NCI-H1436 (cell line): Measurements from ENCODE around the gene ZNF627.
"Not testable (repeated sequence)": the region's sequence is repeated elsewhere in the genome, so short reads cannot be mapped to it uniquely, and the experiment has no call there.

Experiments
- DNase-seq: peaks from one replicate; lab custom pipeline; 2025; lab: John Stamatoyannopoulos, UW

Gene ZNF627

DNA sequence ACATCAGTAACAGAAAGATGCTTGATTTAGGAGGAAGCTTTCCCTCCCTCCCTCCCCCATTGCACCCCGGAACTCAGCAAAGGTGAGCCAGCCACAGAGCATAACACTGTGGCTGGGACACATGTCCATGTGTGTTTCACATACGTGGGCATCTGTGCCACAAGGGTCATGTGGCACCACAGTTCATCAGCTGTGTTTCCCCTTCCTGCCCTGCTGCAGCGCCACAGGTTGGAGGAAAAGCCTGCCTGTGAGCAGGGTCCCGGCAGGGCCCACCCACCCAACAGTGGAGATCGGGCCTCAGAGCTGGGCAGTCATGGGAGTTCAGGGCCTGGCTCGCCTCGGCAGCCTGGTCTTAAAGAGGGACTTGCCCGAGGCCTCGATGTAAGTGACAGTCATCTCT, 22.6 kb upstream of the ZNF627 start:
- DNase-seq = no peak

DNA sequence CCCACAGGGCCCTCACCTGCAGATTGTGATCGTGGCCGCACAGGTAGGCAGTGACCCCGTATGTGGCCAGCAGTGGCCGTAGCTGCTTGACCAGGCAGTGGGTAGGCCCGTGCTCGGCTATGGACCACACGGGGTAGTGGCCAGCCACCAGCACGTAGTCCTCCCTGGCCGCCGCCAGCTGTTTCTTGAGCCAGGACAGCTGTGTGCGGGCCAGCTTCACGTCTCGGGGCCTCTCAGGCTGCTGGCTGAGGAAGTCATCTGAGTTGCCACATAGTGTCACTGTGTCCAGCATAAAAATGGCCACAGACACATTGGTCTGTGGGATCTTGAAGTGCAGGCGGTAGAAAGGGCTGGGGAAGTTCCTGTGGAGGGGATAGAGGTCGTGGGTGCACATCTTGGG, 21.1 kb upstream of the ZNF627 start:
- DNase-seq = no peak

DNA sequence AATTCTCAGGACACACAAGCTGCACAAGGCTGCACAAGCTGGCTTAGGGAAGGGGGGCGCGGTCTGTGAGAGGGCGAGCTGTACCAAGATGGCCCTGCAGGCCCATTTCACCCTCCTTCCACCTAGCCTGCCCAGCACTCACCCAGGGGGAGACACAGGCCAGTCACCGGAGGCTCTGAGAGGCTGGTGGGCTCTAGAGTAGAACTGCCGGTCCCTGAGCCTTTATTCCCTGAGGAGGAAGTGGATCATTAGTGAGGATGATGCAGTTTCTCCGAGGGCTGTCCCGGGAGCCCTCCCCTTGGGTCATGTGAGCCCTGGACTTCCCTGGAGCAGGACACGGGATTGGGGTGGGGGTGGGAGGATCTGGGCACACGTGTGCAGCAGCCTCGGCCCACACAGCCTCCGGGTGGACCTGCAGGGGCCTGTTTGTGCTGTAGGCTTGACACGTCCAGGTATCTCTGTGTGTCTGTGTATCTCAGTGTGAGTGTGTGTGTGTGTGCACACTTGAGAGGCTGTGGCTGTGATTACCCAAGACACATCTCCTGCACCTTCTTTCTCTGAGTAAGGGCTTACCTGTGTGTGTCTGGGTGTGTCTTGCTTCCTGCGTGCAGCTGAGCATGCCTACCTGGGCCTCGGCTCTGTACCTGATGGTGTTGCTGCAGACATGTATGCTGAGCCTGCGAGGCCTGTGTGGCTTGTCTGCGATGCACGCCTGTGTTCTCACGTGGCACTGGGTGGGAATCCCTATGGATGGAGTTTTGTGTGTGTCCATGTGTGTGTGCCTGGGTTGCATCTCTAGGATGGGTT, 19.6 kb upstream of the ZNF627 start, which contains the start of gene ACP5:
TSS of gene ACP5 (minus strand) at position 195 of the 807 bp plus-strand sequence. CDS start 328 bp downstream, outside the sequence.
- peak; percentile 23 for DNase-seq

DNA sequence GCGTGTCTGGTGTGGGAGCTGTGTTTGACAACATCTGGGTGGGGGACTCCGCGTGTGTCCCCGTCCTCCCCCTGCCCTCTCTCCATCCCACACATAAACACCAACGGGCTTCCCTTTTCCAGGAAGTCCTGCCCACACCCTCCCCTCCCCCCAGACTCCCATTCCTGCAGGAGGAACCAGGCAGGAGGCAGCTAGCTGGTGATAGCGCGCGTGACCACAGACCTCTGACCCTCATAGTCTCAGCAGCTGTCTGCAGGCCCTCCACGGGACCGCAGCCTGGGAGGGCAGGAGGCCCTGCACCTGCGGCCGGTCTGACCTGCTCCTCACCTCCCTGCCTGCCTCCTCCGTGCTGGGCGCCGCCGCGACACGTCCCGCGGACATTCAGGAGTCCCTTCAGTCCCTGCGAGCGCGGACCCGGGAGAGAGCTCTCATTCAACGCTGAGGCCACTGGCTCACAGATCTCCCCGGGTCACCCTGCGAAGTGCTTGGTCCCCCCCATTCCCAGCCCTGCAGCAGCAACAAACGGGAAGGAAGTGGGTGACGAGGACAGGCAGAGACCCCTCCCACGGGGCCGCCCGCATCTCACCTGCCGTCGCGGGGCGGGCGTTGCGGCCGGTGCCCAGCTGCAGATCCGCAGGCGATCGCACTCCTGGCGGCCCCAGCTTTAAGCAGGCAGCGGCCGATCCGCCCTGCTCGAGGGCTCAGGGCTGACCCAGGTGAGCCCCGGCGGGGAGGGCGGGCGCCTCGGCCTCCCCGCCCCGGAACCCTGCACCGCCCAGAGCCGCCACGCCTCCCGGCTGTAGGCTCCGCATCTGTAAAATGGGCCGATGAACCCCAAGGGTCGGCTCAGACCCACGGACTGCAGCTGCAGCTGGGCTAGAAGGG, 18.8 kb upstream of the ZNF627 start:
- no peak for DNase-seq

DNA sequence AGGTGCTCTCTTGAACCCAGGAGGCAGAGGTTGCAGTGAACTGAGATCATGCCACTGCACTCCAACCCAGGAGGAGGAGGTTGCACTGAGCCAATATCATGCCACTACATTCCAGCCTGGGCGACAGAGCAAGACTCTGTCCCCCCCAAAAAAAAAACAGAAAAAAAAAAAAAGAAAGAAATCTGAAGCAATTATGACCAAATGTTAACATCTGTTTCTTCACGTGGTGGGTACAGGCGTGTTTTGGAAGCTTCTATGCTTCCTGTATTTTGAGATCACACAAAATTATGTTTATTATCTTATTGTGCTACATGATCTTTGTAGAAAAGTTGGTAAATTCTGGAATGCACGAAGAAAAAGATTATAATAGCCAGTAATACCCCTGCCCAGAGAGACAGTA, 17.2 kb upstream of the ZNF627 start:
- no peak for DNase-seq

DNA sequence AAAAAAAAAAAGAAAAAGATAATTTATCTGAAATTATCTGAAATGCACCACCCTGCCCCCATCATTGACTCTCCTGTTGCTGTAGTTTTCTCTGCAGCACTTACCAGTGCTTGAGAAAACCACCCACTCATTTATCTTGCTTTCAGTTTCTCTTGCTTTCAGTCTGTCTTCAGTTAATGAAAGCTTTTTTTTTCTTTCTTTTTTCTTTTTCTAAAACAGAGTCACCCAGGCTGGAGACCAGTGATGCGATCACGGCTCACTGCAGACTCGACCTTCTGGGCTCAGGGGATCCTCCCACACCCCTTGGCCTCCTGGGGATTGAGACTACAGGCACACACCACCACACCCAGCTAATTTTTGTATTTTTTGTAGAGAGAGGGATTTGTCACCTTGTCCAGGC, 15.5 kb upstream of the ZNF627 start:
- DNase-seq = peak; percentile 5

DNA sequence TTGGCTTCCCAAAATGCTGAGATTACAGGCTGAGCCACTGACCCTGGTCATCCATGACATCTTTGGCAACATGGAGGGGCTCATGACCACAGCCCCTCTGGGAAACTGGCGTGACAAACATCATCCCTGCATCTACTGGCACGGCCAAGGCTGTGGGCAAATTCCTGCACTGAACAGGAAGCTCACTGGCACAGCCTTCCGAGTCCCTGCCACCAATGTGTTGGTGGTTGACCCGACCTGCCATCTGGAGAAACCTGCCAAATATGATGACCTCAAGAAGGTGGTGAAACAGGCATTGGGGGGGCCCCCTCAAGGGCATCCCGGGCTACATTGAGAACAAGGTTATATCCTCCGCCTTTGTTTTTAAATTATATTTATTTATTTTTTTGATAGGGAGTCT, 11.0 kb upstream of the ZNF627 start:
- no peak for DNase-seq

DNA sequence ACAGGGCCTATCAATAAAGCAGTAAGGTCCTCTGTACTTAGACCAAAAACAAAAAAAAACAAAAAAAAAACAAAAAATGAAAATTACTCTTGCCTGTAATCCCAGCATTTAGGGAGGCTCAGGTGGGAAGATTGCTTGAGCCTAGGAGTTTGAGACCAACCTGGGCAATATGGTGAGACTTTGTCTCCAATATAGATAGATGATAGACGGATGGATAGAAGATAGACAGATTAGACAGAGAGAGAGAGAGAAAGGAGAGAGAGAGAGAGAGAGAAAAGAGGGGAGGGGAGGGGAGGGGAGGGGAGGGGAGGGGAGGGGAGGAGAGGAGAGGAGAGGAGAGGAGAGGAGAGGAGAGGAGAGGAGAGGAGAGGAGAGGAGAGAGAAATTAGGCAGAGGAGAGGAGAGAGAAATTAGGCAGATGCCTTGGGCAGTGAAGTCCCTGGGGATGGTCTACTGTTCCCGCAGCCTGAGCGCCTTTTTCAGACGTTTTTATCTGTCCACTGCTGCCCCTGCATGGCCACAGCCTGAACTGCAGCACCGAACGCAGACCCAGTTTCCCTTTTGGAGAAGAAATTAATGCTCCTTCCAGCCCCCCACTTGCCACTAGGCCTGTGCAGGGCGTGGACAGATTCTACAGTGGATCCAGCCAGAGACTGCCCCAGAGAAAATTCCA, 9.8 kb upstream of the ZNF627 start:
- peak; percentile 91 for DNase-seq

DNA sequence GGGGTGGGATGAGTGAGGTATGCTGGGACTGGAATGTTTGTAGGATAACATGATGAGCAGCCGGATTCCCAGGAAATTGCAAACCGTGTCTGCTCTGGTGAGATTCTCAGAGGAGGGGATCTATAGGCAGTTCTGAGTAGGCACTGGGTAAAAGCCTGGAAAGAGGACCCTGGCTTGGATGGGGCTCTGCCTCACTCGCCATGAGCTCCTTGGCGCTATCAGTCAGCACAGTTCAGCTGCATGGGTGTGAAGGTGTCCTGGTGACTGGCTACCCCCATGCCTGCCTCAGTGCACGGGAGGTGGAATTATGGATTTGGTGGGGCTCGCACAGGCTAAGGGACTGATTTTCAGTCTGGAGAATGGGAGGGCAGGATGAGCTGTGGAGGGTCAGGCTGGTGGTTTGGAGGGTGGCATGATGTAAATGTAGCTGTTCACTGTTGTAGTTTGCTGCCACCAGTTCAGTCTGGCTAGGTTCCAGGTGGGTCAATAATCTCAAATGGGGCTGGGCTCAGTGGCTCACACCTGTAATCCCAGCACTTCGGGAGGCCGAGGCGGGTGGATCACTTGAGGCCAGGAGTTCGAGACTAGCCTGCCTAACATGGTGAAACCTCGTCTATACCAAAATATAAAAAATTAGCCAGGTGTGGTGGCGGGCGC, 9.2 kb upstream of the ZNF627 start:
- no peak for DNase-seq

DNA sequence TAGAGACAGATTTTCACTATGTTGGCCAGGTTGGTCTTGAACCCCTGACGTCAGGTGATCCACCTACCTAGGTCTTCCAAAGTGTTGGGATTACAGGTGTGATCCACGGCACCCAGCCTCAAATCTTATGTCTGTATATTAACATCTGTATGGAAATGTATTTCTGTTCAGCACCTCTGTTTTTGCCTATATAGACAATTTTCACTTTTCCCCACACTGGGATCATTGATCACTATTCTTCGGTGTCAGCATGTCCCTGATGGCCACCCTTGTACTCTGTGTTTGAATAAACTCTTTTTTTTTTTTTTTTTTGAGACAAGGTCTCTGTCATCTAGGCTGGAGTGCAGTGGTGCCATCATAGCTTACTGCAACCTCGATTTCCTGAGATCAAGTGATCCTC, 3.2 kb upstream of the ZNF627 start:
- no peak for DNase-seq

DNA sequence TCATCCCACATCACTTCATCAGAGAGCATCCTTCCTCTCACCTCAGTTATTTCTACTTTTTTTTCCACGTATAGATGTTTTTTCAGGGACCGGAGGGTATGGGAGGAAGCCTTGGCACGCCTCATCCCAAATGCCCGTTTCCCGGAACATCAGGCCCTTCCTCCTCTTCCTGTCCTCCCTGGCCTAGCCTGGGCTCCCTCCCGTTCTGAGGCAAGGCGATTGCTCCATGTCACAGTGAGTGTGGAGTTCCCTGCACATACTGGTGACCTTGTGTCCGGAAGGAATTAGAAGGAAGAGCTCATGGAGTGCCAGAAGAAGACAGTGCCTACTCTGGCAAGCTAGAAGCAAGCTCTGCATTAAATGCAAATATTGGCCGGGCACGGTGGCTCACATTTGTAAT, 1.1 kb upstream of the ZNF627 start:
- DNase-seq = no peak

DNA sequence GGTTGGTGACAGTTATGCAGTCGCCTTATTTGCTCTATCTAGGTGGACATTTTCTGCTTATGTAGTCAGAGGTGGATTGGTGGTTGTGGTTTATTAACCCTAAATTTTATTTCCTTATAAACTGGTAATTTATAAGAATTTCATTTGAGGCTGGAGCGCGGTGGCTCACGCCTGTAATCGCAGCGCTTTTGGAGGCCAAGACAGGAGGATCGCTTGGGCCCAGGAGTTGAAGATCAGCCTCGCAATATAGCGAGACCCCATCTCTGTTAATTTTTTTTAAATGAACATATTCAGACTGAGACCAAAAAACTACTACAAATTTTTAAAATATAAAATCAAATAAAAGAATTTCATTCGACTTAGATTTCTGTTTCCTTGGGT, 810 bp downstream of the ZNF627 start:
- DNase-seq = no peak

DNA sequence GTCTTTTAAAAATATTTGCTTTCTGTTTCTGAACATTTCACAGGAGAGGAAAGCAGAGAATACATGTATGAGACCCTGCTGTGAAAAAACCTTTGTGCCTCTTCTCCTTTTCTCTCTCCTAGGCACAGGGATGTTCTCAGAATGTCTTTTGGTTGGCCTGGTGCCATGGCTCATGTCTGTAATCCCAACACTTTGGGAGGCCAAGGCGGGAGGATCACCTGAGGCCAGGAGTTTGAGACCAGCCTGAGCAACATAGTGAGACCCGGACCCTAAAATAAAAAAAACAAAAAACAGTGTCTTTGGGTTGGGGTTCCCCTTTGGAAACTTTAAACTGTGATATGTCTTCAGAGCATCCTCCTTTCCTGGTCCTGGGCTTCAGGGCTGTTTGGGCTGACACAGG, 1.5 kb downstream of the ZNF627 start:
- no peak for DNase-seq

DNA sequence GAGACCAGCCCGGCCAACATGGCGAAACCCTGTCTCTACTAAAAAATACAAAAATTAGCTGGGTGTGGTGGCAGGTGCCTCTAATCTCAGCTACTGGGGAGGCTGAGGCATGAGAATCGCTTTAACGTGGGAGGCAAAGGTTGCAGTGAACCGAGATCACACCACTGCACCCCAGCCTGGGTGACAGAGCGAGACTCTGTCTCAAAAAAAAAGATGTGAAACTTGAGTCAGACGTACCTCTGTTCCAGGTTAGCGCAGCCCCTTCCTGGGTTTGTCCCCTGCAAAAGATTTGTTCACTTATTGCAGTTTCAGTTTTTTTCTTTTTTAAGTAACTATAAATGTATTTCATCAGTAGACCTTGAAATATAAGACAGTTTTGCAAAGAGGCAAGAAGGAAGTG, 2.4 kb downstream of the ZNF627 start:
- not testable (repeated sequence) for DNase-seq

DNA sequence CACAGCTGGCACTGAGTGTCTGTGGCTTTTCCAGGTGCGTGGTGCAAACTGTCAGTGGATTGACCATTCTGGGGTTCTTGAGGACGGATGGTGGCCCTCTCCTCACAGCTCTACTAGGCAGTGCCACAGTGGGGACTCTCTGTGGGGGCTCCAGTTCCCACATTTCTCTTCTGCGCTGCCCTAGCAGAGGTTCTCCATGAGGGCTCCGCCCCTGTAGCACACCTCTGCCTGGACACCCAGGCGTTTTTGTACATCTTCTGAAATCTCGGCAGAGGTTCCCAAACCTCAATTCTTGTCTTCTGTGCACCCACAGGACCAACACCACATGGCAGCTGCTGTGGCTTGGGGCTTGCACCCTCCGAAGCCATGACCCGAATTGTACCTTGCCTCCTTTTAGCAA, 9.2 kb downstream of the ZNF627 start:
- DNase-seq = no peak

DNA sequence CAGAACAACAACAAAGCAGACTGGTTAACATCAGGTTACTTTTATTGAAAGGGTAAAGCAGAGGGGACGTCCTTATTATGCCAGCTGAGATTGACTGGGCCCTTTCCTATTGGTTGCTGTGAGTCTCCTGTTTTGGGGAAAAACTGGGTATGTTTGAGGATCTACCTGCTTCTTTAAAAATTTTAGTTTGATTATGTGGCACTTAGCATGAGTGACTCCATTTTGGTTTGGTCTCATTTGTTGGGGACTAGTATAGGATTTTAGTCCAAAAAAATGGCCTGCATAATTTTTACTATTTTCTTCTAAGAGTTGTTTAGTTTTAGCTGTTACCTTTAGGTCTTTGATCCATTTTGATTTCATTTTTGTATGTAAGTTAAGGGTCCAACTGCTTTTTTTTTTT, 14.4 kb downstream of the ZNF627 start:
- DNase-seq = no peak

DNA sequence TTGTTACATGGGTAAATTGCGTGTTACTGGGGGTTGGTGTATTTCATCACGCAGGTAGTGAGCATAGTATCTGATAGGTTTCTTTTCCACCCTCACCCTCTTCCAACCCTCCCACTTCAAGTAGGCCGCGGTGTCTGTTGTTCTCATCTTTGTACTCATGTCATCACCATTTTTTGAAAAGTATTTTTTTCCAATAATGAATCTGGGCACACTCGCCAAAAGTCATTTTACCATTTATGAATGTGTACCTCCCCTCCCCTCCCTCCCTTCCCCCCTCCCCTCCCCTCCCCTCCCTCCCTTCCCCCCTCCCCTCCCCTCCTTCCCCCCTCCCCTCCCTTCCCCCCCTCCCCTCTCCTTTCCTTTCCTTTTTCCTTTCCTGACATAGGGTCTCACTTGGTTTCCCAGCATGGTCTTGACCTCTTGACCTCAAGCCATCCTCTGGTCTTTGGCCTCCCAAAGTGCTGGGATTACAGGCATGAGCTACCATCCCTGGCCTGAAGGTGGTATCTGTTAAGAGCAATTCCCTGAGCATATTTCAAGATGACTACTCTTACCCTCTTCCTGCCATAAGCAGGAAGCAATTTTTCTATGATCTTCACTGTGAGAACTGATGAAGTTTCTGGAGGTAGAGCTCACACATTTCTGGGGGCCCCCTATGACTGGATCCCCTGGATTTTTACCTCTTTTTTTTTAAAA, 15.7 kb downstream of the ZNF627 start:
- no peak for DNase-seq

DNA sequence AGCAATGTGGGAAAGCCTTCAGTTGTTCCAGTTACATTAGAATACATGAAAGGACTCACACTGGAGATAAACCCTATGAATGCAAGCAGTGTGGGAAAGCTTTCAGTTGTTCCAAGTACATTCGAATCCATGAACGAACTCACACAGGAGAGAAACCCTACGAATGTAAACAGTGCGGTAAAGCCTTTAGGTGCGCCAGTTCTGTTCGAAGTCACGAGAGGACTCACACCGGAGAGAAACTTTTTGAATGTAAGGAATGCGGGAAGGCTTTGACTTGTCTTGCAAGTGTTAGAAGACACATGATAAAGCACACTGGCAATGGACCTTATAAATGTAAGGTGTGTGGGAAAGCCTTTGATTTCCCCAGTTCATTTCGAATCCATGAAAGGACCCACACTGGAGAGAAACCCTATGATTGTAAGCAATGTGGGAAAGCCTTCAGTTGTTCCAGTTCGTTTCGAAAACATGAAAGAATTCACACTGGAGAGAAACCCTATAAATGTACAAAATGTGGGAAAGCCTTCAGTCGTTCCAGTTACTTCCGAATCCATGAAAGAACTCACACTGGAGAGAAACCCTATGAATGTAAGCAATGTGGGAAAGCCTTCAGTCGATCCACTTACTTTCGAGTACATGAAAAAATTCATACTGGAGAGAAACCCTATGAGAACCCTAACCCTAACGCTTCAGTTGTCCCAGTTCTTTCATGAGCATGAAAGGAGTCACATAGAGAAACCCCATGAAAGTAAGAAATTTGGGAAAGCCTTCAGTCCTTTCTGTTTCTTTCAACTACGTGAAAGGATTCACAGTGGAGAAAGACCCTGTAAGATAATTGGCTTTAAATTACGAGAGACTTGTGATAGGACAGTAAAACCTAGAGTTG, 20.1 kb downstream of the ZNF627 start:
- DNase-seq = no peak

DNA sequence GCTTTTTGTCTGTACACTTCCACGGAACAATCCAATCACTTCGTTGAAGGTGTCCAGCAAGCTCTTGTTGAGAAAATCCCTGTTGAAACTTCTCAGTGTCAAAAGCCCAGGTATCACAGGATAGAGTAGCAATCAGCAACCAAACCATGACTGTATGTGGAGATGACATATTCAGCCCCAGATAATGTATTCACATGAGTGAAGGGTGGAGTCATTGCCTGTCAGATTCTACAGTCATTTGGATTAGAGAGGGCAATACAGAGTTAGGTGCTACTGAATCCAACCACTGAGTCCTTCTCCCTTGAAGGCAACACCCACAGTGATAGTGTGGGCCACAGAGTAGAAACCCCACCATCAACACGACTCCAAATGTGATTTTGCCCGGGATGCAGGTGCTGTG, 23.3 kb downstream of the ZNF627 start:
- no peak for DNase-seq

DNA sequence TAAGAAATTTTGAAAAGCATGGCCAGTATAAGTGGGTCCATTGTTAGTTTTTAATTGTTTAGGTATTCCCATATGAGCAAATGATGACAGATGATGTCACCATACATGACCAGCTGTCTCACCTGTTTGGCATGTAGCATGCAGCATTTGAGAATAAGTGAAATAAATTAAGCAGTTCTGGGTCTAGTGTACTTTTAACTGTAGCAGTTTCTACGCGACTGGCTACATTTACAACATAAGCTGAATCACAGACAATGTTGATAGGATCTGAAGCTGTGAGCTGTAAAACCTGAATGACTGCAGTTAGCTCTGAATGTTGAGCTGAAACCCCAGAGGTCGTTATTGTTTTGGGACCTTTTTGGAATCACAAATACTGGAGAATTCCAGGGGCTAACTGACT, 25.1 kb downstream of the ZNF627 start:
- DNase-seq = not testable (repeated sequence)

DNA sequence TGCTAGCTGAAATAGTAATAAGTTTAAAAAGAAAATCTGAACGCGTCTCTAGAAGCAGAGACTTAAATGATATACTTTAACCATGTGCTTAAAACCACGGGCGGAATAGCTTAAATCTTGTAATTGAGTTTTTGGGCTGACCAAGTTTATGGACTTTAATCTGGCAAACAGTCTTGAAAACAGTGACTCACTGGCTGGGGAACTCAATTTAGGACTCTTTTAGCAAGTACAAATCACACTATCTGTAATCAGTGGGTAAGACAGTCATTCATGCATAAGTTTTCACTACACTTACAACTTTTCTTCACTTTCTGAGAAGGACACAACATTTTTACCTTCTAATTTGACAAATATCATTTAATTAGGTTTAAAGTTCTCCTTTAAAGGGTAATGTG, 26.8 kb downstream of the ZNF627 start:
- DNase-seq = no peak
